ENCODE measurements around the gene HBM.
"Not testable (repeated sequence)": the region's sequence is repeated elsewhere in the genome, so short reads cannot be mapped to it uniquely, and the experiment has no call there.

The HBM gene

DNA sequence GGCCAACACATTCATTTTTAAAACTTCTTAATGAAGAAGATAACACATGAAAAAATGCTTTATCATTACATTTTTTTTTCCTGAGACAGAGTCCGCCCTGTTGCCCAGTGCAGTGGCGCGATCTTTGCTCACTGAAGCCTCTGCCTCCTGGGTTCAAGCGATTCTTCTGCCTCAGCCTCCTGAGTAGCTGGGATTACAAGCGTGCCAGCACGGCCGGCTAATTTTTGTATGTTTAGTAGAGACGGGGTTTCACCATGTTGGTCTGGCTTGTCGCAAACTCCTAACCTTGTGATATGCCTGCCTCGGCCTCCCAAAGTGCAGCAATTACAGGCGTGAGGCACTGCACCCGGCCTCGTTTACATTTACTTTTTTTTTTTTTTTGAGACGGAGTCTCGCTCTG lies 27.7 kb downstream of the HBM start:
- Histone ChIP-seq H3K9me3 (no peaks in the 10 kb centered on the region), H3K27me3 (ENCODE audit: low read depth) (no peaks in the 10 kb centered on the region), H3K36me3 (replicated peaks) (peaks cover 87% of the 10 kb centered on the region), H3K4me3 (no peak overlapping the region), H3K4me1 (no peaks in the 10 kb centered on the region)
- in situ Hi-C loops (cut with MboI; ENCODE audit: low sequenced_read_pairs): no loop called here
- DNase-seq (ENCODE audit: low spot score in 2 of 2): no peak

DNA sequence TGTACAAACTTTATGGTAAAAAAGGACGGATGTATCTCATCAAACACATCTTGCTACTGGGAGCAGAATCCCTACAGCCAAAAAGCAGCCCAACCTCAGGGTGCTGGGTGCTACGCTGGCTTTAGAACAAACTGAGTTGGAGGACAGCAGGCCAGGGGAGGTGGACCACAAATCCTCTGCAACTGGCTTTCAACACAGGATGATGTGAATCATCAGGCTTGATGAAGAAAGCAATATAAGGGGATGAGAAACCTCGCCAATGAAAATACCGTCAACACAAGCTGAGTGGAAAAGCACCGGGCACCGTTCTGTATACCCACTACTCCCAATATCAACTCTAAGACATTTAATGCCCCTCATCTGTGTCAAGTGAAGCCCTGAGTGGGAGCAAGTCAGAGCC lies 28.7 kb downstream of the HBM start:
- H3K36me3 ChIP-seq (replicated peaks): peaks cover 87% of the 10 kb centered on the region

DNA sequence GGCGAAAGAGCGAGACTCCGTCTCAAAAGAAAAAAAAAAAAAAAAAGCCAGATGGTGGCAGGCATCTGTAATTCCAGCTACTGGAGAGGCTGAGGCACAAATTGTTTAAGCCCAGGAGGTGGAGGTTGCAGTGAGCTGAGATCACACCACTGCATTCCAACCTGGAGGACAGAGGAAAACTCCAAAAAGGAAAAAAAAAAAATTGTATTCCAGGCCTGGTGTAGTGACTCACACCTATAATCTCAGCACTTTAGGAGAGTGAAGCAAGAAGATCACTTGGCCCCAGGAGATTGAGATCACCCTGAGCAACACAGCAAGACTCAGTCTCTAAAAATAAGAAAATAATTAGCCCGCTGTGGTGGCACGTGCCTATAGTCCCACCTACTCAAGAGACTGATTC lies 34.6 kb downstream of the HBM start:
- no peaks in the 10 kb centered on the region for H3K27me3 ChIP-seq (ENCODE audit: low read depth)
- H3K9me3 ChIP-seq: no peaks in the 10 kb centered on the region
- no peaks in the 10 kb centered on the region for H3K4me1 ChIP-seq
- H3K4me3 ChIP-seq: no peak overlapping the region
- H3K36me3 ChIP-seq (replicated peaks): peaks cover 71% of the 10 kb centered on the region
- in situ Hi-C loops (cut with MboI; ENCODE audit: low sequenced_read_pairs): no loop called here
- DNase-seq (ENCODE audit: low spot score in 2 of 2): no peak

More for the DNA sequence above, 28.7 kb downstream of the HBM start:
- no peak for DNase-seq (ENCODE audit: low spot score in 2 of 2)
- in situ Hi-C loops (cut with MboI; ENCODE audit: low sequenced_read_pairs): no loop called here
- Histone ChIP-seq H3K4me1 (no peaks in the 10 kb centered on the region), H3K4me3 (no peak overlapping the region), H3K27me3 (ENCODE audit: low read depth) (no peaks in the 10 kb centered on the region), H3K9me3 (no peaks in the 10 kb centered on the region)

DNA sequence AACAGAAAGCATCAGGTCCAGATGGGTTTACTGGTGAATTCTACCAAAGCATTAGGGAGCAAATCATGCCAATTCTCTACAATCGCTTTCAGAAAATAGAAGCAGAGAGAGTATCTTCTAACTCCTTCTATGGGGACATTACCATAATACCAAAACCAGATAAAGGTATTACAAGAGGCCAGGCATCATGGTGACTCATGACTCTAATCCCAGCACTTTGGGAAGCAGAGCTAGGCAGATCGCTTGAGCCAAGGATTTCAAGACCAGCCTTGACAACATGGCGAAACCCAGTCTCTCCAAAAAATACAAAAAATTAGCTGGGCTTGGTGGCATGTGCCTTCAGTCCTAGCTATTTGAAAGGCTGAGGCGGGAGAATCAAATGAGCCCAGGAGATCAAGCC lies 37.5 kb downstream of the HBM start:
- Histone ChIP-seq H3K36me3 (replicated peaks) (peaks cover 75% of the 10 kb centered on the region), H3K27me3 (ENCODE audit: low read depth) (no peaks in the 10 kb centered on the region), H3K4me1 (no peaks in the 10 kb centered on the region), H3K4me3 (no peak overlapping the region), H3K9me3 (no peaks in the 10 kb centered on the region)
- in situ Hi-C loops (cut with MboI; ENCODE audit: low sequenced_read_pairs): no loop called here
- DNase-seq (ENCODE audit: low spot score in 2 of 2): no peak

DNA sequence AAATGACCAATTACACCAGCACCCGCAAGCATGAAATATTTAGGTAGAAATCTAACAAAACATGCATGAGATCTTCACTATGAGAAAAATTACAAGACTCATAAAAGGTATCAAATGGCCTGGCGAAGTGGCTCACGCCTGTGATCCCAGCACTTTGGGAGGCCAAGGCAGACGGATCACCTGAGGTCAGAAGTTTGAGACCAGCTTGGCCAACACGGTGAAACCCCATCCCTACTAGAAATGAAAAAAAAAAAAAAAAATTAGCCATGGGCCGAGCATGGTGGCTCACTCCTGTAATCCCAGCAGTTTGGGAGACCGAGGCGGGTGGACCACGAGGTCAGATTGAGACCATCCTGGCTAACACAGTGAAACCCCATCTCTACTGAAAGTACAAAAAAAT lies 38.3 kb downstream of the HBM start:
- H3K9me3 ChIP-seq; H3K4me1 ChIP-seq; H3K4me3 ChIP-seq; in situ Hi-C loops (cut with MboI; ENCODE audit: low sequenced_read_pairs); DNase-seq (ENCODE audit: low spot score in 2 of 2); H3K27me3 ChIP-seq (ENCODE audit: low read depth): not testable (repeated sequence)
- H3K36me3 ChIP-seq (replicated peaks): peaks cover 75% of the 10 kb centered on the region

DNA sequence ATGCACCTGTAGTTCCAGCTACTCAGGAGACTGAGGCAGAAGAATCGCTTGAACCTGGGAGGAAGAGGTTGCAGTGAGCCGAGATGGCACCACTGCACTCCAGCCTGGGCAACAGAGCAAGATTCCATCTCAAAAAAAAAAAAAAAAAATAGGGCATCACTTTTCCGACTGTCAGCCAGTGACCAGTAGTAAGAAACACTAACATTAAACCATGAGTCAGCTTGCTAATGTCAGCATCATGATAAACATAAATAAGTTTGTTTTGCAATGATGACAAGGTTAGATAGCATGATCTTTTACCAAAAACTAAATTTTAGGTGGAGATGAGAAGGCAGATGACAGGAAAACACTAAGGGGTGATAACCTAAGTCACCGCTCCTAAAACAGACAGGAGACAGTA lies 43.6 kb downstream of the HBM start:
- DNase-seq (ENCODE audit: low spot score in 2 of 2); in situ Hi-C loops (cut with MboI; ENCODE audit: low sequenced_read_pairs); H3K27me3 ChIP-seq (ENCODE audit: low read depth); H3K4me1 ChIP-seq; H3K4me3 ChIP-seq; H3K9me3 ChIP-seq: not testable (repeated sequence)
- peaks cover 88% of the 10 kb centered on the region for H3K36me3 ChIP-seq (replicated peaks)

DNA sequence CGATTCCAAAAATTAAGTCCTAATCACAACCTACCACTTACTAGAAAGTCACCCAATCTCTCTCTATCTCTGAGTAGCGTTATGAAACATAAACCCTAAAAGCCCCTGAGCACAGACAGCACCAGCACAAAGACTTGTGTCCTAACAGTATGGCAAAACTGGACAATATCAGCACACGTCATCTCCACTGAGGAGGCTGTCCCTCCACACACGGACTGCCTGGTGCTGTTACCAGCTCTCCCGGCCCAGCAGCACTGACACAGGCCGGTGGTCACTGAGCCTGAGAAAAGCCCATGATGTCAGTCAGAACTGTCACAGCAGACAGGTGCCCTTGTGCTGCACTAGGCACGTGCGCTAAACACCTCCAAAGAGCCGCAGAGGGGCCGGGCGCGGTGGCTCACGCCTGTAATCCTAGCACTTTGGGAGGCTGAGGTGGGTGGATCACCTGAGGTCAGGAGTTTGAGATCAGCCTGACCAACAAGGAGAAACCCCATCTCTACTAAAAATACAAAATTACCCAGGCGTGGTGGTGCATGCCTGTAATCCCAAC lies 45.9 kb downstream of the HBM start:
- peaks cover 78% of the 10 kb centered on the region for H3K36me3 ChIP-seq (replicated peaks)
- H3K4me1 ChIP-seq; DNase-seq (ENCODE audit: low spot score in 2 of 2); H3K9me3 ChIP-seq; H3K4me3 ChIP-seq; in situ Hi-C loops (cut with MboI; ENCODE audit: low sequenced_read_pairs); H3K27me3 ChIP-seq (ENCODE audit: low read depth): not testable (repeated sequence)

DNA sequence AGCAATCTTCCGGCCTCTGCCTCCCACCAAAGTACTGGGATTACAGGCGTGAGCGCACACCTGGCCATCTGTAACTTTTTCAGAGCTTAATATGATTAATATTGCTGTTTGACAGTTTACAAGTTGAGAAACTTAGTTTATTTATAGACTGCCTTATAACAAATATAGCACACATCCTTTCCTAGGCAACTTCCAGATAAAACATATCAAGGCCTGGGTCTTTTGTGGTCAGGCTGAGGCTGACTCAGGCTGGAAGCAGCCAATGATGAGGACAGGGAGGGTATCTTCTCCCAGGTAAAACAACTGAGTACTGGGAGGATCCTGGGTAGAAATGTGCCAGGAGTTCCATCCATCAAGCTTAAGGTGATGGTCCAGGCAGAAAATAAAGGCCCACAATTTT lies 47.2 kb downstream of the HBM start:
- H3K27me3 ChIP-seq (ENCODE audit: low read depth): no peaks in the 10 kb centered on the region
- peaks cover 81% of the 10 kb centered on the region for H3K36me3 ChIP-seq (replicated peaks)
- H3K9me3 ChIP-seq: no peaks in the 10 kb centered on the region
- H3K4me3 ChIP-seq: no peak overlapping the region
- in situ Hi-C loops (cut with MboI; ENCODE audit: low sequenced_read_pairs): no loop called here
- DNase-seq (ENCODE audit: low spot score in 2 of 2): no peak
- H3K4me1 ChIP-seq: no peaks in the 10 kb centered on the region

Data from HAP-1 (cell line).